Rectal smooth muscle tissue (tissue), 1 donor: ENCODE measurements around the gene GRIN3A.

ENCODE experiments used
- H3K27ac ChIP-seq: one replicate; pipeline ENCODE4 v1.7.0; 2013; ENCODE audit warnings: low read depth, low read length, inconsistent platforms
- H3K27me3 ChIP-seq: one replicate; pipeline ENCODE4 v1.7.0; 2013; ENCODE audit warnings: low read length; ENCODE audit not compliant: control insufficient read depth, insufficient read depth
- H3K36me3 ChIP-seq: one replicate; pipeline ENCODE4 v1.7.0; 2013; ENCODE audit warnings: low read length; ENCODE audit not compliant: control insufficient read depth, insufficient read depth
- H3K4me1 ChIP-seq: one replicate; pipeline ENCODE4 v1.7.0; 2013; ENCODE audit warnings: low read length; ENCODE audit not compliant: control insufficient read depth, insufficient read depth
- H3K4me3 ChIP-seq: one replicate; pipeline ENCODE4 v1.7.0; 2013; ENCODE audit warnings: low read length
- H3K9ac ChIP-seq: one replicate; pipeline ENCODE4 v1.7.0; 2013; ENCODE audit warnings: low read length

GRIN3A gene

GRCh38 chr9:101585740-101586139 lies 152.7 kb downstream of the GRIN3A start:
- no peaks in the 10 kb centered on the region for H3K27me3 ChIP-seq
- no peak overlapping the region for H3K4me3 ChIP-seq
- H3K4me1 ChIP-seq = no peaks in the 10 kb centered on the region
- no peak overlapping the region for H3K9ac ChIP-seq
- H3K36me3 ChIP-seq = no peaks in the 10 kb centered on the region
- no peak overlapping the region for H3K27ac ChIP-seq

- Histone ChIP-seq H3K4me3 (no peak overlapping the region), H3K27ac (peak overlapping the region; percentile 21), H3K27me3 (no peaks in the 10 kb centered on the region), H3K36me3 (no peaks in the 10 kb centered on the region), H3K4me1 (no peaks in the 10 kb centered on the region), H3K9ac (no peak overlapping the region)
Measured at GRCh38 chr9:101582553-101582952, 155.9 kb downstream of the GRIN3A start.

- H3K4me3 ChIP-seq = no peak overlapping the region
- H3K36me3 ChIP-seq = no peaks in the 10 kb centered on the region
- H3K4me1 ChIP-seq = no peaks in the 10 kb centered on the region
- no peak overlapping the region for H3K27ac ChIP-seq
- H3K27me3 ChIP-seq = no peaks in the 10 kb centered on the region
- H3K9ac ChIP-seq = no peak overlapping the region
Measured at GRCh38 chr9:101579711-101580545, 158.5 kb downstream of the GRIN3A start.

- H3K27ac ChIP-seq = no peak overlapping the region
- H3K36me3 ChIP-seq = no peaks in the 10 kb centered on the region
- H3K4me3 ChIP-seq = no peak overlapping the region
- H3K27me3 ChIP-seq = no peaks in the 10 kb centered on the region
- no peaks in the 10 kb centered on the region for H3K4me1 ChIP-seq
- H3K9ac ChIP-seq = no peak overlapping the region
Measured at GRCh38 chr9:101578378-101578777, 160.1 kb downstream of the GRIN3A start.

- Histone ChIP-seq H3K4me3 (no peak overlapping the region), H3K27ac (no peak overlapping the region), H3K36me3 (no peaks in the 10 kb centered on the region), H3K9ac (no peak overlapping the region), H3K4me1 (no peaks in the 10 kb centered on the region), H3K27me3 (no peaks in the 10 kb centered on the region)
Measured at GRCh38 chr9:101574731-101575333, 163.6 kb downstream of the GRIN3A start.

- Histone ChIP-seq H3K27ac (no peak overlapping the region), H3K9ac (no peak overlapping the region), H3K4me1 (no peaks in the 10 kb centered on the region), H3K36me3 (no peaks in the 10 kb centered on the region), H3K27me3 (no peaks in the 10 kb centered on the region), H3K4me3 (no peak overlapping the region)
Measured at GRCh38 chr9:101572316-101572715, 166.1 kb downstream of the GRIN3A start.

- Histone ChIP-seq H3K36me3 (no peaks in the 10 kb centered on the region), H3K27ac (no peak overlapping the region), H3K4me1 (no peaks in the 10 kb centered on the region), H3K27me3 (no peaks in the 10 kb centered on the region), H3K9ac (no peak overlapping the region), H3K4me3 (no peak overlapping the region)
Measured at GRCh38 chr9:101571114-101571513, 167.3 kb downstream of the GRIN3A start.

- Histone ChIP-seq H3K27ac (no peak overlapping the region), H3K36me3 (no peaks in the 10 kb centered on the region), H3K9ac (no peak overlapping the region), H3K4me3 (no peak overlapping the region), H3K27me3 (no peaks in the 10 kb centered on the region), H3K4me1 (no peaks in the 10 kb centered on the region)
Measured at GRCh38 chr9:101569741-101570501, 168.5 kb downstream of the GRIN3A start.

- Histone ChIP-seq H3K4me3 (no peak overlapping the region), H3K4me1 (no peaks in the 10 kb centered on the region), H3K36me3 (peaks cover 7% of the 10 kb centered on the region), H3K9ac (no peak overlapping the region), H3K27me3 (no peaks in the 10 kb centered on the region), H3K27ac (no peak overlapping the region)
Measured at GRCh38 chr9:101567725-101568350, 170.6 kb downstream of the GRIN3A start.

GRCh38 chr9:101566904-101567724 lies 171.3 kb downstream of the GRIN3A start:
- Histone ChIP-seq H3K27me3 (no peaks in the 10 kb centered on the region), H3K9ac (no peak overlapping the region), H3K4me3 (no peak overlapping the region), H3K4me1 (no peaks in the 10 kb centered on the region), H3K27ac (no peak overlapping the region), H3K36me3 (peaks cover 11% of the 10 kb centered on the region)

GRCh38 chr9:101564252-101564651 lies 174.2 kb downstream of the GRIN3A start:
- no peaks in the 10 kb centered on the region for H3K27me3 ChIP-seq
- H3K36me3 ChIP-seq = peaks cover 25% of the 10 kb centered on the region
- H3K27ac ChIP-seq = no peak overlapping the region

More at GRCh38 chr9:101564252-101564651, 174.2 kb downstream of the GRIN3A start:
- H3K4me3 ChIP-seq = no peak overlapping the region
- no peaks in the 10 kb centered on the region for H3K4me1 ChIP-seq
- H3K9ac ChIP-seq = no peak overlapping the region
